PC-3 (cell line): Measurements from ENCODE around the gene RABGGTA. TPM values are rescaled to one million over a fixed set of nuclear protein-coding genes. Genes with fewer than 3 reads are reported as not detected.

Source experiments
- ATAC-seq: fragments of 200-7000 bp; cut with Tn5 transposase; 2 replicates; pipeline ENCODE4 v1.9.1; 2020; ENCODE audit warnings: mild to moderate bottlenecking, moderate library complexity
- BruUV-seq: library from RNA; stranded (reverse); fragments of 400-500 nt; replicated peaks from 2 replicates; lab custom pipeline; 2021; lab: Mats Ljungman, UMichigan
- CTCF ChIA-PET: fragments of 300-600 bp; sonication (Branson Sonifier 250); formaldehyde crosslinking; loops from one replicate; lab custom pipeline; 2022; ENCODE audit warnings: antibody characterized with exemption; lab: Charles Lee
- POLR2A ChIA-PET: fragments of 300-600 bp; sonication (Branson Sonifier 250); formaldehyde crosslinking; loops from one replicate; lab custom pipeline; 2022; ENCODE audit warnings: antibody characterized with exemption; ENCODE audit not compliant: unreplicated experiment; lab: Charles Lee
- DNase-seq: peaks from one replicate; pipeline ENCODE4 v3.0.0-alpha.2; 2015
- H2AFZ ChIP-seq: fragments of 300-600 bp; sonication (generic); 2 replicates; pipeline ENCODE4 v1.6.0; 2016; ENCODE audit warnings: antibody characterized with exemption, low read length
- H3F3A ChIP-seq: fragments of 300-600 bp; sonication (generic); one replicate; pipeline ENCODE4 v1.6.0; 2017; ENCODE audit warnings: antibody characterized with exemption, low read length, control low read depth, mild to moderate bottlenecking; ENCODE audit not compliant: unreplicated experiment
- H3K27ac ChIP-seq: fragments of 300-600 bp; sonication (generic); 2 replicates; pipeline ENCODE4 v1.5.1; 2016; ENCODE audit warnings: mild to moderate bottlenecking, low read length
- H3K27me3 ChIP-seq: fragments of 300-600 bp; sonication (generic); 2 replicates; pipeline ENCODE4 v1.6.1; 2016; ENCODE audit warnings: low read length, mixed read lengths
- H3K36me3 ChIP-seq: fragments of 300-600 bp; sonication (generic); 2 replicates; pipeline ENCODE4 v1.6.1; 2016; ENCODE audit warnings: low read depth, mixed run types, low read length, mixed read lengths
- H3K4me1 ChIP-seq: fragments of 300-600 bp; sonication (generic); 2 replicates; pipeline ENCODE4 v1.5.1; 2016; ENCODE audit warnings: low read length; ENCODE audit not compliant: insufficient read depth
- H3K4me2 ChIP-seq: fragments of 300-600 bp; sonication (generic); 2 replicates; pipeline ENCODE4 v1.6.0; 2016; ENCODE audit warnings: low read length
- H3K4me3 ChIP-seq: fragments of 300-600 bp; sonication (generic); 2 replicates; pipeline ENCODE4 v1.5.1; 2016; ENCODE audit warnings: mild to moderate bottlenecking, low read length, mixed read lengths
- H3K79me2 ChIP-seq: fragments of 300-600 bp; sonication (generic); 2 replicates; pipeline ENCODE4 v1.6.1; 2017; ENCODE audit warnings: low read length, mixed read lengths
- H3K9ac ChIP-seq: fragments of 300-600 bp; sonication (generic); 2 replicates; pipeline ENCODE4 v1.6.0; 2016; ENCODE audit warnings: mild to moderate bottlenecking, low read length
- H3K9me2 ChIP-seq: fragments of 300-600 bp; sonication (generic); replicated peaks from 2 replicates; pipeline ENCODE4 v1.6.1; 2016; ENCODE audit warnings: mixed run types, low read length, mixed read lengths
- H3K9me3 ChIP-seq: fragments of 300-600 bp; sonication (generic); 2 replicates; pipeline ENCODE4 v1.6.1; 2016; ENCODE audit warnings: low read length, mixed read lengths
- H4K20me1 ChIP-seq: fragments of 300-600 bp; sonication (generic); 2 replicates; pipeline ENCODE4 v1.6.1; 2016; ENCODE audit warnings: low read length, mixed read lengths
- EZH2 ChIP-seq: fragments of 300-600 bp; sonication (generic); IDR thresholded peaks from one replicate; pipeline ENCODE4 v1.6.1; 2017; ENCODE audit warnings: antibody characterized with exemption, mild to moderate bottlenecking, low read length; ENCODE audit not compliant: unreplicated experiment
- EZH2phosphoT487 ChIP-seq: fragments of 300-600 bp; sonication (generic); IDR thresholded peaks from 2 replicates; pipeline ENCODE4 v1.6.1; 2018; ENCODE audit warnings: mild to moderate bottlenecking, antibody characterized with exemption, low read length, borderline replicate concordance
- intact Hi-C: fragments of 100-400 bp; cut with micrococcal nuclease; formaldehyde crosslinking; loops from 2 replicates; pipeline ENCODE4 v1.9.0; 2023
- total RNA-seq: library from RNA; depleted of rRNA; stranded (reverse); fragments of >200 nt; gene quantifications from 2 replicates; pipeline ENCODE4 v1.2.3, GENCODE V29; 2014
- TF ChIP-seq, protein P1 (sequence below): fragments of 300-600 bp; sonication (generic); conservative IDR thresholded peaks from 2 replicates; pipeline ENCODE4 v1.5.1; 2017; ENCODE audit warnings: antibody characterized with exemption, low read depth, mild to moderate bottlenecking, low read length

Gene RABGGTA
- total RNA-seq, 1 experiment from 2014 or later, result 39.2 TPM

DNA sequence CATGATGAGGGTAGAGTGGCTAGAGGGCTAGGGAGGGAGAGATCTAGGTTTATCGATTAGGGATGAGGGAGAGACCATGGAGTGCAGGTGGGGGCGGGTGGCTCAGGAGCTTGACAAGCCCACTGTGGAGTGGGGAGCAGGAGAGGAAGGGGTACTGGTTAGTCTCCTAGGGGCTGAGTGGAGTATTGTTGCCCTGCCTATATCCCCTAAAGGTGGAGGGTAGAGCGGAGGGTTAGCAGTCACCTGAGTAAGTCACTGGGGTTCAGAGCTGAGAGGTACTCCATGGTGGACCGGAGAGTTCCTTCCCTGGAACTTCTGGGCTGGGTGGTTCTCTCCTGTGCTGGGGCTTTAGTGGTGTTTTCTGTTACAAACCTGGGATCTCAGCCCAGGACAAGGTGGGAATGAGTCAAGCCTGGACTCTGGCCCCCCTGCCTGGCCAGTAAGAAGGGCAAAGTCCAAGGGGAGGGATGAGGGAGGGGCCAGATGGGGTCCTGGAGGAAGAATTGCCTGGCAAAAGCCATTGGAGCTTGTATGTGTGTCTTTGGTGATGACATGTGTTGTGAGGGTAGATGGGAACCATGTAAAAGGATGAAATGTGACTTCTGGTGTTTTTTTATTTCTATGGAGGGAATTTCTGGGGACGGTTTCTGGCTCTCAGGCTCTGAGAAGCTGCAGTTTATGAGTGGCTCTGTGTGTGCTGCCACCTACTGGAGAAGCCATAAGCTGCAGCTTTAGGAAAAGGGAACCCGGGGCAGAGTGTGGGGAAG lies 36.4 kb upstream of the RABGGTA start, which contains the start of gene CIDEB:
Gene CIDEB (minus strand): TSS at position 403 of the 767 bp plus-strand sequence. CDS start 119 bp downstream, at position 284.
- H2AFZ ChIP-seq, result no peak within 1 kb of the TSS
- H3K27ac ChIP-seq, result no peak within 1 kb of the TSS
- DNase-seq, result peak; percentile 76
- H3F3A ChIP-seq, result no peaks in the 10 kb centered on the region
- ChIA-PET POLR2A (interaction anchor here (0.6 to 1.0 kb wide), 2 partner anchors 65 to 380 kb away, joined by 3 to 4 read pairs; partner anchors contain the start of gene TINF2), CTCF (interaction anchor here (0.5 to 1.2 kb wide), 8 partner anchors 9 to 1453 kb away, joined by 3 to 6 read pairs (median 4); partner anchors contain the start of genes DCAF11, MDP1, NRL and TINF2)
- TF ChIP-seq, protein P1, sequence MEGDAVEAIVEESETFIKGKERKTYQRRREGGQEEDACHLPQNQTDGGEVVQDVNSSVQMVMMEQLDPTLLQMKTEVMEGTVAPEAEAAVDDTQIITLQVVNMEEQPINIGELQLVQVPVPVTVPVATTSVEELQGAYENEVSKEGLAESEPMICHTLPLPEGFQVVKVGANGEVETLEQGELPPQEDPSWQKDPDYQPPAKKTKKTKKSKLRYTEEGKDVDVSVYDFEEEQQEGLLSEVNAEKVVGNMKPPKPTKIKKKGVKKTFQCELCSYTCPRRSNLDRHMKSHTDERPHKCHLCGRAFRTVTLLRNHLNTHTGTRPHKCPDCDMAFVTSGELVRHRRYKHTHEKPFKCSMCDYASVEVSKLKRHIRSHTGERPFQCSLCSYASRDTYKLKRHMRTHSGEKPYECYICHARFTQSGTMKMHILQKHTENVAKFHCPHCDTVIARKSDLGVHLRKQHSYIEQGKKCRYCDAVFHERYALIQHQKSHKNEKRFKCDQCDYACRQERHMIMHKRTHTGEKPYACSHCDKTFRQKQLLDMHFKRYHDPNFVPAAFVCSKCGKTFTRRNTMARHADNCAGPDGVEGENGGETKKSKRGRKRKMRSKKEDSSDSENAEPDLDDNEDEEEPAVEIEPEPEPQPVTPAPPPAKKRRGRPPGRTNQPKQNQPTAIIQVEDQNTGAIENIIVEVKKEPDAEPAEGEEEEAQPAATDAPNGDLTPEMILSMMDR, result peak; percentile 96
- no peak for TF ChIP-seq EZH2phosphoT487
- peaks cover 9% of the 10 kb centered on the region for H3K4me1 ChIP-seq
- intact Hi-C loops, result no loop called here
- H3K27me3 ChIP-seq, result no peaks in the 10 kb centered on the region
- peaks cover 44% of the 10 kb centered on the region for H3K36me3 ChIP-seq
- no peak within 1 kb of the TSS for H3K4me3 ChIP-seq
- H4K20me1 ChIP-seq, result no peaks in the 10 kb centered on the region
- no peaks in the 10 kb centered on the region for H3K9me3 ChIP-seq
- peak within 1 kb of the TSS; percentile 11; the same call in 1 of the 2 replicates for H3K4me2 ChIP-seq
- H3K9me2 ChIP-seq, result no peaks in the 10 kb centered on the region
- no TSS peak for BruUV-seq
- no peak within 1 kb of the TSS for H3K9ac ChIP-seq
- peak; percentile 93 for ATAC-seq
- no peaks in the 10 kb centered on the region for H3K79me2 ChIP-seq

DNA sequence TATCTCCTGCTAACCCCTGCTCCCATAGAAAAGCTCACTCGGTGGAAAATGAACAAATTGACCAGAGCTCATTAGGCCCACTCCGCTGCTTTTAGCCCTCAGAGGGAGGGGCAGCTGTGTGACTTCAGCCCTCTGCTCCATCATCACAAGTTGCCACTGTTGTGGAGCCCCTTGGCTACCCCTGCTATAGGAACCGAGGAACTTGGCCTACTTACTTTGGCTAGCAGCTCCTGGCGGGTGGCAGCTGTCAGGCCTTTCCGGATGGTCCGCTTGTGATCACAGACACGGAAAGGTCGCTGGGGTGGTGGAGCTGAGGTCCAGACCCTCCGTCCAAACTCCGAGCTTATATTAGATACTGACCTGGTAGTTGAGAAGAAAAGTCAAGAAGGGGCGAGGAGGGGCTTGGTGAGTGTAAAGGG lies 35.8 kb upstream of the RABGGTA start:
- CTCF ChIA-PET, result no interaction called here

More for the DNA sequence above, 35.8 kb upstream of the RABGGTA start:
- H3K79me2 ChIP-seq, result peaks cover under 1% of the 10 kb centered on the region; the same call in 1 of the 2 replicates
- ATAC-seq, result no peak
- no peaks in the 10 kb centered on the region for H3K9me2 ChIP-seq
- peaks cover 9% of the 10 kb centered on the region for H3K4me1 ChIP-seq
- POLR2A ChIA-PET, result no interaction called here
- H3K4me3 ChIP-seq, result no peak overlapping the region
- TSS peak; percentile 14 for BruUV-seq
- DNase-seq, result no peak
- no peak overlapping the region for H3K27ac ChIP-seq
- peaks cover 50% of the 10 kb centered on the region for H3K36me3 ChIP-seq
- H3K9me3 ChIP-seq, result no peaks in the 10 kb centered on the region
- no peaks in the 10 kb centered on the region for H3F3A ChIP-seq
- no peaks in the 10 kb centered on the region for H3K27me3 ChIP-seq
- no peak overlapping the region for H3K9ac ChIP-seq
- H2AFZ ChIP-seq, result no peak overlapping the region
- no peak overlapping the region for H3K4me2 ChIP-seq
- TF ChIP-seq EZH2 (no peak), EZH2phosphoT487 (no peak)
- TF ChIP-seq, protein P1, result no peak
- intact Hi-C loops, result no loop called here
- H4K20me1 ChIP-seq, result no peaks in the 10 kb centered on the region
